DMS 273 treated with DMSO at 0.1 percent for 48 hours (cell line): ENCODE results near the gene NPAS3.

Source experiments
- DNase-seq: peaks from one replicate; lab custom pipeline; 2025; lab: John Stamatoyannopoulos, UW

The NPAS3 gene

GRCh38 chr14:33794791-33795305 is 856.2 kb downstream of the NPAS3 start:
- no peak for DNase-seq

DNA sequence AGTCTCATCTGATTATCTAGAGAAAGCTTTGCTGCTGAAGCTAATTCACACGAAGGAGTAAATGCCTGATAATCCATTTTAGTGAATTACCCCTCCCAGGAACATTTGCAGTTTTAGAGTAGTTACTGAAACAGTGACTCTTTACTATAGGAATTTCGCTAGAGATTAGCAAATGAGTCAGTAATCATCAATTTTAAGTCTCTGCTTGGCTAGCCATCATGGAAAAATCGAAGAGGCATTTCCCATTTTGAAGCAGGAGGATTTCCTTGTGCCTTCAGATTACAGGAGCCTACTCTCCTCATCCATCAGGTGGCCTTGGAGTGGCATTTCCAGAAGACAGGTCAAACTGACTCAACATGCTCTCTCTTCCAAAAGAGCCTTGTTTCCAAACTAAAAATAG is 857.7 kb downstream of the NPAS3 start:
- DNase-seq = no peak

DNA sequence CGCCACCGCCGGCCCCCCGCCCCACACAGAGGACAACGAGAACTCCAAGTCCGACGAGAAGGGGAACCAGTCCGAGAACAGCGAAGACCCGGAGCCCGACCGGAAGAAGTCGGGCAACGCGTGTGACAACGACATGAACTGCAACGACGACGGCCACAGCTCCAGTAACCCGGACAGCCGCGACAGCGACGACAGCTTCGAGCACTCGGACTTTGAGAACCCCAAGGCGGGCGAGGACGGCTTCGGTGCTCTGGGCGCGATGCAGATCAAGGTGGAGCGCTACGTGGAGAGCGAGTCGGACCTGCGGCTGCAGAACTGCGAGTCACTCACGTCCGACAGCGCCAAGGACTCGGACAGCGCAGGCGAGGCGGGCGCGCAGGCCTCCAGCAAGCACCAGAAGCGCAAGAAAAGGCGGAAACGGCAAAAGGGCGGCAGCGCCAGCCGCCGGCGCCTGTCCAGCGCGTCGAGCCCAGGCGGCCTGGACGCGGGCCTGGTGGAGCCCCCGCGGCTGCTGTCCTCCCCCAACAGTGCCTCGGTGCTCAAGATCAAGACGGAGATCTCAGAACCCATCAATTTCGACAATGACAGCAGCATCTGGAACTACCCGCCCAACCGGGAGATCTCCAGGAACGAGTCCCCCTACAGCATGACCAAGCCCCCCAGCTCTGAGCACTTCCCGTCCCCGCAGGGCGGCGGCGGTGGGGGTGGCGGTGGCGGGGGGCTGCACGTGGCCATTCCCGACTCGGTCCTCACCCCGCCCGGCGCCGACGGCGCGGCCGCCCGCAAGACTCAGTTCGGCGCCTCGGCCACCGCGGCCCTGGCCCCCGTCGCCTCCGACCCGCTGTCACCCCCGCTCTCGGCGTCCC is 861.3 kb downstream of the NPAS3 start:
- no peak for DNase-seq

- no peak for DNase-seq
Observed at GRCh38 chr14:33800735-33801163, 862.1 kb downstream of the NPAS3 start.

DNA sequence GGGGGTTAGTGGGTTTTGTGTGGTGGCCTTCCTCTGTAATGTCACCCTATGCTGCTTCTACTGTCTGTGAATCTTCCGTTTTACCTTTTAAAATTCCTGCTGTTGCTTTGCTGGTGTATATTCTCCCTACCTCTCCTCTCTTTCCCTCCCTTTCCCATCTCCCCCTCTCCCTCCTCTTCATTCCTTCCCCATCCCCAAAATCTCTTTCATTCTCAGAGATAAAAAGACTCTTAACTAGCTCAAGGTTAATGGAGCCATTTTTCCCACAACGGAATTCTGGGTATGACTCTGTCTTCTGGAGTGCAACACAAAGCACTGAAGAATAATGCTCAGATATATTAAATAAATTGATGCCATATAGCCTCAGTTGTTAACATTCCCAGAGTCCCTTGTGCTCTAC is 864.1 kb downstream of the NPAS3 start:
- DNase-seq = no peak

GRCh38 chr14:33805593-33805992 is 866.9 kb downstream of the NPAS3 start:
- no peak for DNase-seq

GRCh38 chr14:33806905-33807304 is 868.2 kb downstream of the NPAS3 start:
- DNase-seq = no peak

- DNase-seq = no peak
Observed at GRCh38 chr14:33808187-33808586, 869.5 kb downstream of the NPAS3 start.

DNA sequence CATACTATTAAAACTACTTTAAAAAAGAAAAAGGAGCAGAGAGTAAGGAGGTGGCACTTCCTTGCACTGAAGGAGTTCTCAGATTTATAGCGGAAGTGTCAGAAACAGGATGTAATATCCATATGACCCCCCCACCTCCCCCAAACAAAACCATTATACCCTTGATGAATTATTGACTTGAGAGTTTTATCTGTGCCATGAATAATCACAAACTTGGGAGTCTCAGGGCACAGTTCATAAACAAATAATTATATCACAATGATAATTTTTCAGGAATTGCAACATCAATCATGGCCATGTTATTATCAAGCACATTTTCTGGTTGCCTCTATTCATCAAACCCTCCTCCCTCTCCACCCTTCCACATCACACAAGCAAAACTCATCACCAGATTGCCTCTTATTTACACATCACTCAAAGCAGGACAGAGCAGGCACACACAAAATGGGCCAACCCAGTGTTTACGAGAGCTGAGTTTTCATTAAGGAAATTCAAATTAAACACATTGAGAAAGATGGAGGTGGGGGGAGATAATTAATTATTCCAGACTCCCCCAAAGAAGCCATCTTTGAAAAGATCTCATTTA is 870.8 kb downstream of the NPAS3 start:
- no peak for DNase-seq

DNA sequence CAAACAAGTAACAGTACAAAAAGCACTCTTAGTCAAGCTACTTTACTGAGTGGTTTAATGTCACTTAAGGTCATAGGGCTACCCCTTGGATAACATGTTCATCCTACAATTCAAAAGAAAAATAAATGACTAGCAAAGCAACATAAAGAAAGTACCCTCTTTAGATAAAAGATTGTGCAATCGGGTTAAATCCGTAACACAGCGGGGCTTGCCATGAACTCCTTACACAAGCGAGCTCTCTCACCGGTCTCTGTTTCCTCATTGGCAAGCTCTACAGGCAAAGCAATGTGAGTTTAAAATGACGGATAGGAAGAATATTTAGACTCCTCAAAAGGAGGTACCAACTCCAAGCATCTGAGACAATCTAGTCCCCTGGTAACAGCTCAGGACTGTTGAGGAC is 871.6 kb downstream of the NPAS3 start:
- DNase-seq = no peak

GRCh38 chr14:33811721-33812120 is 873.0 kb downstream of the NPAS3 start:
- no peak for DNase-seq

DNA sequence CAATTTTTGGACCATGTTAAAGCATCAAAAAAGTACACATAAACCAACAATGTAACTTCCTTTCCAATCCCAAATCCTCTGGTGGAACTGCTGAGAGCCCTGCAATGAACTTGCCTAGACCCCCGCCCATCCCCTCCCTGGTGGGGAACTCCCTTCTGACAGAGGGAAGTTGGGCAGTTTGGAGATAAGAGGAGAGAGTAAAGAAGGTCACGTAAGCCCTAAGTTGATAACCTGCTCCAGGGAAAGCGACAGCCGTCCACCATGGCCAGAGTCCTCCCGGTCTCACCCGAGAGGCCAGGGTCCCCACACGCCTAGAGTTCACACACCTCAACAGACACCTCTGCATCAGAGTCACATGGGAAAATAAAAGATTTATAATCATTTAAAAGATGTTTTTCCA is 873.5 kb downstream of the NPAS3 start:
- no peak for DNase-seq

DNA sequence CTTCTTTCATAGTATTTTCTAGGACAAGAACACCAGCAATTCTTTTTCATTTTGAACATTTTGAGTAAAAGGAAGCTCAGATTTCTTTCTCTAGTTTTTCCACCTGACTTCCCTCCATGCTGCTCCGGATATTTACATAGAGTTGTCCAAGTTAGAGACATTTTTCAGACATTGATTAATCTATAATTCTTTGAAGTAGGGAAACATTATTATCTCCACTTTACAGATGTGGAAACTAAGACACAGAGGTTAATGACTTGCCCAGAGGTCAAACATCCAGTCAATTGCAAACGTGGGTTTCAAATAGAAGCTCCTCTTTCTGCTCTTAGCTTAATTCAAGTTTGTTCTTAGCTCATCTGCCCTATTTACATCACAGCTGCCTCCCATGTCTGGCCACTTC is 873.9 kb downstream of the NPAS3 start:
- no peak for DNase-seq

DNA sequence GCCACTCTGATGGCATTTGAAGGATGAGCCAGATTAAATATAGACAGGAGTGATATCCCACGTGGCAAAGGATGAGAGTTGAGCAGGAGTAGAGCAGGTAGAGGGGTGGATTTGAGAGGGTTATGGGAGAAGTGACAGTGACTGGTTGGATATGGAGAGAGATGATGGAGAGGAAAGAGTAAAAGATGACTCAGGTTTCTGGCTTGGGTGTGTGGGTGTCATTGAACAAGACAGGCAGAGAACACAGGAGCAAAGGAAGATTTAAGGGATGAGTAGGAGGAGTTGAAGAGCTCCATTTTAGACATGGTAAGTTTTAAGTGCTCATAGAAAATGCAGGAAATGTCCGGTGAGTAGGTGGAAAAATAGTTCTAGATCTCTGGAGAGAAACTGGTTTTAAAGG is 875.3 kb downstream of the NPAS3 start:
- no peak for DNase-seq

DNA sequence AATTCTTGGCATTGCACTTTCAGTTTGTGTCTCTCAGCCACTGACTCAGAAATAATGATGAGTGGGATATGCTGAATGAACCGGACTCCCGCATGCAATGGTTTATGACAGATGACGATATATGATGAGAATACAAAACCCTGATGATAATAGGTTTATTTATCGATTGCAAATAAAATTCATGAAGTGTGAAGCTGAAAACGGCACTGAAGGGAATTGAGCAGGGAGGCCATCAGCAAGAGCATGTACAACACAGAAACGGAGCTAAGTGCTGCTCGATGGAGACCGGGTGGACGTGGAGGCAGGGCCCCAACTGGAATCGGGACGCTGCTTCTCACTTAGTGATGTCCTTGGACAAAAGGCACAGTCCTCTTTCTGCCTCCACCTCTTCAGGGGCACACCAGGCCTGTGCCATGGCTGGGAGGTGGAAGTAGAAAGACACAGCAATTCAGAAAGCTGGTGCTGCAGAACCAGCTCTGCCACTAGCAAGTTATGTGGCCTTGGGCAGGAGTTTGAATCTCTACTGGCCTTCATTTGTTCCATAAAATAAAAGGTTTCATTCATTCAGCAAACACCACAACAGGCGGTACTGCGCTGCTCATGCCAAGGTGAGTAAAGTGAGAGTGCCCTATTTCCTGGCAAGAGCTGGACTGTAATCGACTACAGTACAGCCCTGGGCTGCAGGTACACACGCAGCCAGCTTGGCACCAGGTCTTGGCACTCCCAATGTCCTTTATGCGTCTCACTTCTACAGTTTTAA is 895.2 kb downstream of the NPAS3 start:
- DNase-seq = no peak

DNA sequence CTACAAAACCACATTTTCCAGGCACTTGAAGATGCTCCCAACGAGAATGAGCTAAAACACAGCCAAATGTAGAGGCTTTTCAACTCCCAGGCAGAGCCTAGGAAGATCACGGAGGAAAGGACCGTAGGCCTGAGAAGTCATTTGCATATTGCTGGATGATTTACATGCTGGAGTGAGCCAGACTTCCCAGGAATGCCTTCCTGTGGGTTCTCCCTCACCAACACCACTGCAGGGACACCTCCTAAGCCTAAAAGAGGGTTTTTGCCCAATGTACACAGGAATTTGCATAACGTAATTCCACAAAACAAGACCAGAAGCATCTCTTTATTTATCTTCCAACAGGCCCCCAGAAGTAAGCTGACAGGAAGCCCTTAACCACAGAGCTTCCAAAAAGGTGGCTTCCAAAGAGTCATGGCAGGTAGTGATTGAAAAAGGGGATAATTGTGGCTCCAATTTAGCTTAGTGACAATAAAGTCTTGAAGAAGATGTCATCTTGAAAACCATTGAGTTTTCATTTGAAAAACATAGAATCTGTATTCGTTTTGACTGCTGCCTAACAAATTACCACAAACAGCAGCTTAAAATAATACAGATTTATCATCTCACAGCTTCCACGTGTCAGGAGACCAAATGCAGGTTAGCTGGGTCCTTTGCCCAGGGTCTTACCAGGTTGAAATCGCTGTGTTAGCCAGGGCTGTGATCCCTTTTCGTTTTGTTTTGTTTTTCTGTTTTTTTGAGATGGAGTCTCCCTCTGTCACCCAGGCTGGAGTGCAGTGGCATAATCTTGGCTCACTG is 896.0 kb downstream of the NPAS3 start:
- DNase-seq = no peak

GRCh38 chr14:33835261-33835655 is 896.6 kb downstream of the NPAS3 start:
- DNase-seq = no peak

GRCh38 chr14:33835677-33836076 is 897.0 kb downstream of the NPAS3 start:
- DNase-seq = no peak

GRCh38 chr14:33836203-33836899 is 897.7 kb downstream of the NPAS3 start:
- DNase-seq = peak; percentile 25

DNA sequence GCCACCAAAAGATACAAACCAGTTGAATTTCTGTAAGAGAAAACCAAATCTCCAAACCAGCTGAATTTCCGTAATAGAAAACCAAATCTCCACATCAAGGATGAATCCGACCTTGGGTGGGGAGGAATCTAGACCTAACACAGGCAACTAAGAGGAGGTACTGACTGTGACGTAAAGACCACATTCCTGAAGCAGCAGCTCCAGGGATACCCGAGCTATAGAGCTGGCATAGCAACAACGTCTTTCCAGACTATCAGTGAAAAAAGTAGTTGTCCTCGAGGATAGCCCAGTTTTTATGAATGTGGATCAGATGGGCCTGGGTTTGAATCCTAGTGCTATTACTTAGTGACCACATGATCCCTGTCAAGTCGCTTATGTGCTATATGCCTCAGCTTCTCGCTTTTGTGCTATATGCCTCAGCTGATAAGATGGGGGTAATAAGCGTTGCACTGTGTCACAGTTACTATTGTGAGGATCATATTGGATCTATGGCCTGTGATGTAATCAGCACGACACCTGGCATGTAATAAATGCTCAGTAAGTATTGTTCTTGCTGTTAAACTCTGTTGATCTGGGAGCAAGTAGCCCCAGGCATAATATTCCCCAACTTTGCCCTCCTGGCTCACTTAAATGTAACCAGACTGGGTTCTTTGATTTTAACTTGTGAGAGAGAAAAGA is 898.4 kb downstream of the NPAS3 start:
- DNase-seq = no peak
